ENCODE measurements around the gene DGKA.

DNA sequence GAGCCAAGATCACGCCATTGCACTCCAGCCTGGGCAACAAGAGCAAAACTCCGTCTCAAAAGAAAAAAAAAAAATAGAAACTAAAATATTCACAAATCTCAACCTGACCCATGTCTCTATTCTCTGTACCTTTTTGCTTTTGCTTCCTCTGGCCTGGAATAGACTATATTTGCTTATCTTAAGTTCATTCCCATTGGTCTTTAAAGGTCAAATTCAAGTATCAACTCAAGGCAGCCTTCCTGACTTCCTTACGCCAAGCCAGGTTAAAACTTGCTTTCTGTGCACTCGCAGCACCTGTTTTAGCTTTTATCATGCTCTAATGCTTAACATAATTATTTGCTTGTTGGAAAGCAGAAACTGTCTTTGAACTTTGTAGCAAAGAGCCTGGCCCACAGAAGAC, 18.1 kb upstream of the DGKA start:
- TF ChIP-seq EZH2phosphoT487 (IDR thresholded peaks at IDR 0.05) = no peak
- TF ChIP-seq, protein P1, sequence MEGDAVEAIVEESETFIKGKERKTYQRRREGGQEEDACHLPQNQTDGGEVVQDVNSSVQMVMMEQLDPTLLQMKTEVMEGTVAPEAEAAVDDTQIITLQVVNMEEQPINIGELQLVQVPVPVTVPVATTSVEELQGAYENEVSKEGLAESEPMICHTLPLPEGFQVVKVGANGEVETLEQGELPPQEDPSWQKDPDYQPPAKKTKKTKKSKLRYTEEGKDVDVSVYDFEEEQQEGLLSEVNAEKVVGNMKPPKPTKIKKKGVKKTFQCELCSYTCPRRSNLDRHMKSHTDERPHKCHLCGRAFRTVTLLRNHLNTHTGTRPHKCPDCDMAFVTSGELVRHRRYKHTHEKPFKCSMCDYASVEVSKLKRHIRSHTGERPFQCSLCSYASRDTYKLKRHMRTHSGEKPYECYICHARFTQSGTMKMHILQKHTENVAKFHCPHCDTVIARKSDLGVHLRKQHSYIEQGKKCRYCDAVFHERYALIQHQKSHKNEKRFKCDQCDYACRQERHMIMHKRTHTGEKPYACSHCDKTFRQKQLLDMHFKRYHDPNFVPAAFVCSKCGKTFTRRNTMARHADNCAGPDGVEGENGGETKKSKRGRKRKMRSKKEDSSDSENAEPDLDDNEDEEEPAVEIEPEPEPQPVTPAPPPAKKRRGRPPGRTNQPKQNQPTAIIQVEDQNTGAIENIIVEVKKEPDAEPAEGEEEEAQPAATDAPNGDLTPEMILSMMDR (IDR thresholded peaks at IDR 0.05) = no peak
